Dermis blood vessel endothelial cell (primary cell): ENCODE measurements around the gene TMEM185B. TPM values are rescaled to one million over a fixed set of nuclear protein-coding genes. Genes with fewer than 3 reads are reported as not detected.
"Not testable (repeated sequence)": the region's sequence is repeated elsewhere in the genome, so short reads cannot be mapped to it uniquely, and the experiment has no call there.

Experiments used
- DNase-seq: peaks from one replicate; pipeline ENCODE4 v3.0.0; 2010
- total RNA-seq: library from RNA; depleted of rRNA; stranded (reverse); fragments of >200 nt; gene quantifications from 2 replicates; pipeline ENCODE4 v1.2.3, GENCODE V29; 2014

TMEM185B gene
- total RNA-seq, 1 donor from 2014 or later = 33.7 TPM

- no peak for DNase-seq
These were observed 18.1 kb downstream of the TMEM185B start for GRCh38 chr2:120204945-120205670.

- DNase-seq = no peak
These were observed 18.8 kb downstream of the TMEM185B start for GRCh38 chr2:120204417-120204816.

- DNase-seq = no peak
These were observed 19.2 kb downstream of the TMEM185B start for GRCh38 chr2:120204022-120204405.

- no peak for DNase-seq
These were observed 19.8 kb downstream of the TMEM185B start for GRCh38 chr2:120203251-120204021.

- DNase-seq = not testable (repeated sequence)
These were observed 23.3 kb downstream of the TMEM185B start for GRCh38 chr2:120199817-120200459.

GRCh38 chr2:120195553-120195952, 27.6 kb downstream of the TMEM185B start:
- no peak for DNase-seq

- no peak for DNase-seq
These were observed 30.9 kb downstream of the TMEM185B start for GRCh38 chr2:120192280-120192679.

GRCh38 chr2:120189189-120189588, 34.0 kb downstream of the TMEM185B start:
- no peak for DNase-seq

GRCh38 chr2:120182019-120182560, 41.1 kb downstream of the TMEM185B start:
- DNase-seq = no peak

- DNase-seq = no peak
These were observed 43.1 kb downstream of the TMEM185B start for GRCh38 chr2:120180066-120180465.

GRCh38 chr2:120179396-120179795, 43.8 kb downstream of the TMEM185B start:
- DNase-seq = no peak

- no peak for DNase-seq
These were observed 45.2 kb downstream of the TMEM185B start for GRCh38 chr2:120177973-120178372.

GRCh38 chr2:120177001-120177621, 46.1 kb downstream of the TMEM185B start:
- peak; percentile 68 for DNase-seq

GRCh38 chr2:120176526-120176925, 46.7 kb downstream of the TMEM185B start:
- no peak for DNase-seq

- peak; percentile 84 for DNase-seq
These were observed 48.1 kb downstream of the TMEM185B start for GRCh38 chr2:120174963-120175581.

Other genes with a start within 250 kb of the TMEM185B start
- 30.2 and 30.8 TPM in 2 replicates for gene EPB41L5, start 210.3 kb downstream of the TMEM185B start, total RNA-seq
- 235 and 269 TPM in 2 replicates for gene RALB, start 29.5 kb upstream of the TMEM185B start, total RNA-seq
- gene INHBB, start 122.7 kb upstream of the TMEM185B start, total RNA-seq = 8.5 and 11.8 TPM in 2 replicates